ENCODE measurements around the gene SMYD1. TPM values are rescaled to one million over a fixed set of nuclear protein-coding genes. Genes with fewer than 3 reads are reported as not detected.

Gene SMYD1
- not detected in 2 replicates for total RNA-seq

DNA sequence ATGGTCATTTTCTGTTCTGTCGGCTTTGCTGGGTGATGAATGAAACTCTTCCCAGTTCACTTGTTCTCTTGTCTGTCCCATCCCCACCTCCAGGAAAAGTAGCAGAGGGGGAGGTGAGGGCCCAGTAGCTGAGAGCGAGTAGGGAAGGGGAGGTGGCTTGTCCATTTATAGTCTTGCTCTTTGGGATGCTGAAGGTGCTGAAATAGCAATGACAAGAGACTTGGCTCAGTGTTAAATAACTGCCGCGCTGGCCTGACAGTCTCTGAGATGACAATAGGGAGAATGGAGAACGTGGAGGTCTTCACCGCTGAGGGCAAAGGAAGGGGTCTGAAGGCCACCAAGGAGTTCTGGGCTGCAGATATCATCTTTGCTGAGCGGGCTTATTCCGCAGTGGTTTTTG, at the start of gene SMYD1:
Gene SMYD1, plus strand, starts transcription at position 228 of the 400 bp plus-strand sequence. Its CDS starts 40 bp downstream, at position 268.

DNA sequence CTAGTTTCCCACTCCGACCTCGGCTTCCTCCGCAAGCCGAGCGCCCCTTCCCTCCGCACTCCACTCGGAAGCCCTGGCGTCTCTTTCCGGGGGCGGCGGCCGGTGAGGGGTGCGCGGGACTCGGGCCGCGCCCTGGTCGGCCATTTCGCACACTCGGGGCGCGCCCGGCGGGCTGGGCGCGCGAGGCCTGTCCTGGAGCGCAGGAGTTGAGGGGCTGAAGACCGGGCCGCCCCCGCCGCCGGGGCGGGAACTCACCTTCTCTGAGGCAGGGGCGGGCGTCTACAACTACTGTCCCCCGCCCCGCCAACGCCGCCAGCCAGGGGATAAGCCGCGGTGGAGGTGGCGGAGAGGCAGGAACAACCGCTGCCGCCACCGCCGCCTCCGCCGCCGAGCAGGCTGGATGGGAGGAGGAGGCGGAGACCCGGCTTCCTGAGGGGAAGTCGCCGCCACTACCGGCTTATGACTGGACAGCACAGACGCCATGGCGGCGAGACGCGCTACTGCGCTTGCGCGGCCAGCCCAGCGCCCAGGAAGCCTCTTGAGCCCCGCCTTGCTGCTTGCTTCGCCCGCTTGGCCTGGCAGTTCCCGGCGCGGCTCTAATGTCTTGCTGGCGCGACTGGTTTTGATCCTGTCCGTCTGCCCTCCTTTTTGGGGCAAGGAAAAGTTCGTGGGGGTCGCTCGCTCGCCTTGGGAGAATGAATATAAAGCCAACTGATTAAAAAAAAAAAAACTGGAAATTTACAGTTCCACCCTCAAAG, 12.1 kb upstream of the SMYD1 start, which contains the start of gene KRCC1:
Gene KRCC1, minus strand, starts transcription at position 413 of the 758 bp plus-strand sequence. CDS start 27,220 bp downstream, outside the sequence.

DNA sequence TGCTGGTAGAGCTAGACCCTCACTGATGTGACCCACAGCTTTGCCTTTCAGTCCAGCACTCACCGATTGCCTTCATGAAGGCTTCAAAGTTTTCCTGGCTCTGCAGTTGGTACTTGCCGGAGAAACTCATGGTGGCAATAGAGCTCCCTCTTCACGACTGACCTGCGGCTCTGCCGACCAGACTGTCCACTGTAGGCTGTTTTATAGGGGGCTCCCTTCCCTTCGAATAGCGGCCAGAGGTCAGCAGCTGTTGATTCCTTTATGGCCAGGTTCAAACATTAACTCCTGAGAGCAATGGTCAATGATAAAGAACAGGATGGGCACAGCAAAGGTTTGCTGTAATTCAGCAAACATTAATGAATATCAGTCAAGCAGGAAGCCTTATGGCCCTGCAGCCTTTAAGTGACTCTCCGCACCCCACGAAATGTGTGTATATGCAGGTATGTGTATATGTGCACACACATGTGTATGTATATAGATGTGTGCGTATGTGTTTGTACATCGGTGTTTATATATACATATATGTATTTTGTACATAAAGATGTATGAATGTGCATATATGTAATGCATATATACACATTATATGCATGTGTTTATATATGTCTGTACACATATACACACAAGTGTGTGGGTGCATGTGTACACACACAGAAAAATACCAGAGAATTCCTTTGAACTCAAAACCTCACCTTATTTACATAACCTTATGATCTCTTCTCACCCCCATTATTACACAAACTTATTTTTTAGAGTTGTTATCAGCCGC, 60.4 kb downstream of the SMYD1 start, which contains the start of gene FABP1:
Gene FABP1, minus strand, starts transcription at position 175 of the 766 bp plus-strand sequence. Its CDS starts 45 bp downstream, at position 130.

Other genes starting within 250 kb of the SMYD1 start
- 0.89 and 3.6 TPM in 2 replicates for gene RGPD2, start 242.0 kb upstream of the SMYD1 start, total RNA-seq
- gene RNU2-63P, start 51.3 kb upstream of the SMYD1 start, total RNA-seq = 23.4 TPM in 1 of 2 replicates, not detected in the other
- gene KRCC1, start 12.0 kb upstream of the SMYD1 start, total RNA-seq = 26.7 and 34.5 TPM in 2 replicates
- gene FABP1, start 60.2 kb downstream of the SMYD1 start, total RNA-seq = not detected in 2 replicates
- 12.7 and 20.4 TPM in 2 replicates for gene THNSL2, start 102.5 kb downstream of the SMYD1 start, total RNA-seq

Measured in uterine smooth muscle cell (primary cell).